ENCODE results near the gene TLCD4. TPM values are rescaled to one million over a fixed set of nuclear protein-coding genes. Genes with fewer than 3 reads are reported as not detected.

TLCD4 gene
- total RNA-seq = 0.30 and 0.84 TPM in 2 replicates

DNA sequence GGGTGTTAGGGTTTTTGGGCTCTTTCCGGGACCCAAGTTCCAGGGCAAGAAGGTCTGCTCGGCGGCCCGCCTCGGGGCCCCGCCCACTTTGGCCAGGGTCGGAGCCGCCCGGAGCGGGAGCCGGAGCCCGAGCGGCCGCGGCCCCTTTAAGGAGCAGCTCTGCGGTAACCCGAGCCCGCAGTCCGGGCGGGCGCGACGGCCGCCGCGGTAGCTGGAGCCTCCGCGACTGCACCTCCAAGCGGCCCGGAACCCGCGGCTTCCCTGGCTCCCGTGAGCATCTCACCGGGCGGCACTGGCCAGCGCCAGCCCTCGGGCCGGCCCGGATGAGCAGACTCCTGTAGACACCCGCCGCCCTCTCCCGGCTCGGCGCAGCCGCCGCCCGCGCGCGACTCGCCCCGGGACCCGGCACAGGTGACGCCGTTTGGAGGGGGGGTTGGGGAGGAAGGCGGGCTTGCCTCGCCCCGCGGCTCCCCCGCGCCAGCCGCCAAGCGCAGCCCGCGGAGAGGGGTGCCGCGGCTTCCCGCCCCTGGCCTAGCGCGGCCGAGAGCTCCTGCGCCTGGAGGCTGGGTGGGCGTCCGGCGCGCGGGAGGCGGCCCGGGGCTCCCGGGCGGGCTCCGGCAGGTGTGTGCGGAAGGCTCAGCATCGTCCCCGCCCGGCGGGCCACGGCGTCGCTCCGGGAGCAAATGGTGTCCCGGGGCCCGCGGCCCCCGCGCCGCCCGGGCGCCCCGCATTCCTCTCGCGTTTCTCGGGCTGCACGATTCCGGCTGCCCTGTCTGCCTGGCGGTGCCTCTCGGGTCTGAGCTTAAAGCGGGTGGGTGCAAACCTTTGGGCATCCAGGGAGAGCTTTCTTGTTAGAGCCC, at the start of gene TLCD4:
Gene TLCD4 (plus strand): TSS at position 149 of the 860 bp plus-strand sequence. CDS start 26,547 bp downstream, outside the sequence.

GRCh38 chr1:95072532-95073419, 44.4 kb upstream of the TLCD4 start, which contains the start of gene ALG14:
TSS of gene ALG14 (minus strand) at chr1:95072951. CDS start at chr1:95072898, 53 bp downstream.

Other genes with a start within 250 kb of the TLCD4 start
- gene CNN3, start 190.2 kb upstream of the TLCD4 start, total RNA-seq = 384 and 392 TPM in 2 replicates
- 1.6 and 1.7 TPM in 2 replicates for gene ALG14, start 44.4 kb upstream of the TLCD4 start, total RNA-seq
- 6.8 and 9.9 TPM in 2 replicates for gene RWDD3, start 116.9 kb downstream of the TLCD4 start, total RNA-seq